Psoas muscle (tissue), 8 donors: Measurements from ENCODE around the gene INSYN2B. TPM values are rescaled to one million over a fixed set of nuclear protein-coding genes. Genes with fewer than 3 reads are reported as not detected.

Source experiments
- ATAC-seq, 4 donors: fragments of 200-7000 bp; cut with Tn5 transposase; one replicate each; pipeline ENCODE4 v1.9.1; 2020; ENCODE audit warnings: moderate library complexity in 3 of 4, mild to moderate bottlenecking in 2 of 4
- DNase-seq, 2 donors: peaks; one replicate each; pipeline ENCODE4 v3.0.0-alpha.2; 2020
- H3K27ac ChIP-seq: fragments of 200-600 bp; one replicate; pipeline ENCODE4 v1.8.0; 2022
- H3K27me3 ChIP-seq, 3 donors: fragments of 200-600 bp in 1 of 3; one replicate each; pipeline versions ENCODE4 v1.6.1 to v1.8.0; 2013 to 2022; ENCODE audit warnings: low read length in 2 of 3, mild to moderate bottlenecking in 2 of 3, moderate library complexity in 1 of 3; ENCODE audit not compliant: insufficient read depth in 3 of 3
- H3K36me3 ChIP-seq, 2 donors: fragments of 200-600 bp in 1 of 2; one replicate each; pipeline versions ENCODE4 v1.6.1 to v1.8.0; 2013 to 2022; ENCODE audit warnings: low read depth in 1 of 2, mild to moderate bottlenecking in 1 of 2, moderate library complexity in 1 of 2; ENCODE audit not compliant: insufficient read depth in 1 of 2
- H3K4me1 ChIP-seq: fragments of 200-600 bp; one replicate; pipeline ENCODE4 v1.8.0; 2022
- H3K4me3 ChIP-seq: fragments of 200-600 bp; one replicate; pipeline ENCODE4 v1.8.0; 2022; ENCODE audit warnings: mild to moderate bottlenecking
- H3K9me3 ChIP-seq: fragments of 200-600 bp; one replicate; pipeline ENCODE4 v1.8.0; 2022
- CTCF ChIP-seq: fragments of 200-600 bp; IDR thresholded peaks from one replicate; pipeline ENCODE4 v1.8.0; 2022; ENCODE audit warnings: antibody characterized with exemption
- WGBS, 3 donors: extraction: QIAGEN DNeasy Blood & Tissue Kit; methylation state at CpG; one replicate each; pipeline versions ENCODE4 v1.1.6 to v1.1.7; 2013; 5-methylcytosine and 5-hydroxymethylcytosine counted together
- intact Hi-C, 2 donors: fragments of 100-400 bp; cut with DNase I; formaldehyde crosslinking; loops; one replicate each; pipeline versions ENCODE4 v1.11.0 to v1.14.2; 2022
- polyA plus RNA-seq, 3 donors: library from polyadenylated mRNA; stranded (reverse); fragments of 200-250 nt; gene quantifications; one replicate each; pipeline ENCODE4 v1.2.3, GENCODE V29; 2013
- total RNA-seq, 4 donors: library from RNA; stranded (reverse); fragmentation: NEBNext Ultra II Directional in 2 of 4; extraction: Animal tissue kit (Norgen Biotek cat#: 25700) in 2 of 4; gene quantifications; one replicate each; pipeline versions ENCODE4 v1.2.1 to v1.2.4, GENCODE V29; 2021 to 2023
- donor health status: healthy with polysubstance abuse.
- donor health status: DM: no; HTN: no; CAD: no; lungs with moderate emphysema.
- donor health status: Bipolar disorder and iron deficiency.
- donor health status: healthy.
- donor health status: DM: yes; HTN: yes; CAD: no.
- donor health status: DM: no; HTN: no; CAD: no.
- donor health status: DM: no; HTN: no; CAD: no.
- donor health status: DM: yes; HTN: yes; CAD: no.

INSYN2B gene
- total and polyA plus RNA-seq, 7 donors = 0.01 TPM; not detected in 6

GRCh38 chr5:169862391-169862811 lies 117.9 kb downstream of the INSYN2B start:
- H3K27me3 ChIP-seq = no peaks in the 10 kb centered on the region
- TF ChIP-seq CTCF = no peak
- intact Hi-C loops = no loop called here
- no peaks in the 10 kb centered on the region for H3K9me3 ChIP-seq
- ATAC-seq = no peak
- no peak for DNase-seq
- H3K4me1 ChIP-seq = no peaks in the 10 kb centered on the region
- H3K36me3 ChIP-seq = no peaks in the 10 kb centered on the region
- H3K27ac ChIP-seq = no peak overlapping the region
- no peak overlapping the region for H3K4me3 ChIP-seq
- 39 to 48% (median 45%) methylated on average over 4 of the region's 4 CpGs for WGBS, 3 donors

GRCh38 chr5:169861934-169862333 lies 118.4 kb downstream of the INSYN2B start:
- TF ChIP-seq CTCF = no peak
- Histone ChIP-seq H3K9me3 (no peaks in the 10 kb centered on the region), H3K4me3 (no peak overlapping the region), H3K4me1 (no peaks in the 10 kb centered on the region), H3K36me3 (no peaks in the 10 kb centered on the region), H3K27me3 (no peaks in the 10 kb centered on the region), H3K27ac (no peak overlapping the region)
- no peak for DNase-seq
- intact Hi-C loops = no loop called here
- 55 to 77% (median 63%) methylated on average over 2 of the region's 2 CpGs for WGBS, 3 donors
- no peak for ATAC-seq

- DNase-seq = no peak
- no peak for ATAC-seq
- H3K27me3 ChIP-seq = no peaks in the 10 kb centered on the region
- intact Hi-C loops = no loop called here
- no peaks in the 10 kb centered on the region for H3K9me3 ChIP-seq
- no peak overlapping the region for H3K4me3 ChIP-seq
- H3K36me3 ChIP-seq = no peaks in the 10 kb centered on the region
- 70 to 75% (median 71%) methylated on average over 2 of the region's 2 CpGs for WGBS, 3 donors
- H3K4me1 ChIP-seq = no peaks in the 10 kb centered on the region
- no peak overlapping the region for H3K27ac ChIP-seq
- TF ChIP-seq CTCF = no peak
These were observed 118.9 kb downstream of the INSYN2B start for GRCh38 chr5:169861433-169861832.

- Histone ChIP-seq H3K27me3 (no peaks in the 10 kb centered on the region), H3K4me3 (no peak overlapping the region), H3K27ac (no peak overlapping the region), H3K9me3 (no peaks in the 10 kb centered on the region), H3K36me3 (no peaks in the 10 kb centered on the region), H3K4me1 (no peaks in the 10 kb centered on the region)
- DNase-seq (no peak), ATAC-seq (no peak)
- 62 to 66% (median 63%) methylated on average over 3 of the region's 3 CpGs for WGBS, 3 donors
- intact Hi-C loops = no loop called here
- no peak for TF ChIP-seq CTCF
These were observed 119.7 kb downstream of the INSYN2B start for GRCh38 chr5:169860585-169860984.

GRCh38 chr5:169856571-169856970 lies 123.7 kb downstream of the INSYN2B start:
- no peak for DNase-seq
- Histone ChIP-seq H3K4me3 (no peak overlapping the region), H3K9me3 (no peaks in the 10 kb centered on the region), H3K27ac (no peak overlapping the region), H3K27me3 (no peaks in the 10 kb centered on the region), H3K4me1 (no peaks in the 10 kb centered on the region), H3K36me3 (no peaks in the 10 kb centered on the region)
- intact Hi-C loops = no loop called here
- ATAC-seq = no peak
- WGBS, 3 donors = 79 to 85% (median 84%) methylated on average over 2 of the region's 2 CpGs
- no peak for TF ChIP-seq CTCF
